Activated naive CD8-positive, alpha-beta T cell treated with anti-CD3 and anti-CD28 coated beads, Interleukin-2, amount 50 U/mL, for 24 hours (primary cell): ENCODE measurements around the gene LRIT2.
"Not testable (repeated sequence)": the region's sequence is repeated elsewhere in the genome, so short reads cannot be mapped to it uniquely, and the experiment has no call there.

Source experiments
- ATAC-seq: fragments of 150-1000 bp; cut with Tn5 transposase; one replicate; pipeline ENCODE4 v1.10.0; 2021
- DNase-seq: peaks from one replicate; pipeline ENCODE4 v3.0.0; 2021
- H3K27ac Mint-ChIP-seq: one replicate; pipeline ENCODE4 v1.8.0; 2021; ENCODE audit warnings: mild to moderate bottlenecking, mixed read lengths
- H3K27me3 Mint-ChIP-seq: one replicate; pipeline ENCODE4 v1.8.0; 2021; ENCODE audit warnings: mixed read lengths
- H3K36me3 Mint-ChIP-seq: one replicate; pipeline ENCODE4 v1.8.0; 2021; ENCODE audit warnings: low read depth, mixed read lengths
- H3K4me1 Mint-ChIP-seq: one replicate; pipeline ENCODE4 v1.8.0; 2021; ENCODE audit warnings: mixed read lengths
- H3K4me3 Mint-ChIP-seq: one replicate; pipeline ENCODE4 v1.8.0; 2021; ENCODE audit warnings: mild to moderate bottlenecking, moderate library complexity, mixed read lengths
- H3K9me3 Mint-ChIP-seq: one replicate; pipeline ENCODE4 v1.8.0; 2021; ENCODE audit warnings: mixed read lengths

LRIT2 gene

DNA sequence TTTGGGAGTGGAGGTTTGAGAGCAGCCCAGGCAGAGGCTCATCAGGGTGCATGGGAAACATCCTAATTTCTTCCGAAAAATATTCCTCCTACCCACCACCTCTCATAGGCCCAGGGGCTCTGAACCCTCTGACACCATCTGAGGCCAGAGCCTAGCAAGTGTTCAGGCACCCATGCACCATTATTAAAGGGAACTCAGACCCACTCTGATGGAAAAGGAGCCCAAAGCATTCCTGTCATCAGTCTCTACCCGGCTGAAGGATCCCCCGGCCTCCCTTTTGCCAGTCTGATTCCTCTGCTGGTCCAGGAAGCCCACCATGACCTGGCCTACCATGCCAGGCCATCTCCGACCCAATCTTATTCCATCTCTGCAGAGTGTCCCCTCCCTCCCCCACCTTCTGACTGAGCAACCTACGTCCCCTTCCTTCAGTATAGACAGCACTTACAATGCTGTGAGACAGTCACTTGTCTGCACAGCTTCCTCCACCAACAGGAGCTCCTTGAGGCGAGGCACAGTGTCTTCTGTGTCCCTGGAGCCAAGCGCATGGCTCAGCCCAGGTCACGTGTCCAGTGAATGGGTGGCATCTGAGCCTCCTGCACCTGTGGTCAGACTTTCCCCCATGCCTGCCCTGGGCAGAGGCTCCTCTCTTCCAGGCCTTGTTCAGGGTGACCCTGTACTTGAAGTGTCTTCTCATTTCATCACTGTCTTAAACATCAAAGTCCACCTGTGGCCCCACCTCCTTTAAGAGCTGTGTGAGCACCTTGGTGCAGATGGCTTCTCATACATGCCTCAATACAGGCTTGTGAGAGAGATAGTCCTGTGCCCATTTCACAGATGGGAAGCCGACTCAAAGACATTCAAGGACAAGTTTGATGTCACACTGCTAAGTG is 52.6 kb downstream of the LRIT2 start:
- H3K9me3 Mint-ChIP-seq: no peaks in the 10 kb centered on the region
- no peaks in the 10 kb centered on the region for H3K36me3 Mint-ChIP-seq
- no peak overlapping the region for H3K4me3 Mint-ChIP-seq
- H3K27ac Mint-ChIP-seq: no peak overlapping the region
- no peaks in the 10 kb centered on the region for H3K27me3 Mint-ChIP-seq
- peaks cover 11% of the 10 kb centered on the region for H3K4me1 Mint-ChIP-seq
- DNase-seq: no peak
- no peak for ATAC-seq

DNA sequence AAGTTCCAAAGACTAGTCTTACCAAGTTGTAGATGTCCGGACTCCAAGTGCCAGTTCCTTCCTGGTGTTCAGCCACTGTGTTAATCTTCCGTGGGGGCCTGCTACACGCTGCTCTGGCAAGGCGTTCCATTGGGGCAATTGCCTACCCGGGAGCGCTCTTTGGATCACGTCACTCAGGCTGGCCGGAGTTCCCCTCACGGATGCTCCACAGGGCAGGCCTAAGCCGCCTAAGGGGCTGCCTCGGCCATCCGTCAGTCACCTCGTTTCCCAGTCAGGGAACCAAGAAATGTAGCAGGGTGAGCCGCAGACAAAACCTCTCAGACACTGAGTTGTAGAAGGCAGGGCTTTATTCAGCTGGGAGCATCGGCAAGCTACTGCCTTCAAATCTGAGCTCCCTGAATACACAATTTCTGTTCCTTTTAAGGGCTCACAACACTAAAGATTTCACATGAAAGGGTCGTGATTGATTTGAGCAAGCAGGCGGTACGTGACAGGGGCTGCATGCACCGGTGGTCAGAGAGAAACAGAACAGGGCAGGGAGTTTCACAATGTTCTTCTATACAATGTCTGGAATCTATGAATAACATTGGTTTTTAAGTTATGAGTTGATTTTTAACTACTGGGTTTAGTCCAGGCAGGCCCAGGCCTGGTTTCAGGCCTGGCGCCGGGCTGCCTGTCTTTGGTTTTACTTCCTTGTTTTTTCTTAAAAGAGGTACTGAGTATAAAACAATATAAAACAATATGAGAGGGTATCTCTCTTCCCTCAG is 53.5 kb downstream of the LRIT2 start:
- H3K27ac Mint-ChIP-seq, H3K9me3 Mint-ChIP-seq, H3K27me3 Mint-ChIP-seq, ATAC-seq, H3K36me3 Mint-ChIP-seq, DNase-seq, H3K4me1 Mint-ChIP-seq, H3K4me3 Mint-ChIP-seq: not testable (repeated sequence)

DNA sequence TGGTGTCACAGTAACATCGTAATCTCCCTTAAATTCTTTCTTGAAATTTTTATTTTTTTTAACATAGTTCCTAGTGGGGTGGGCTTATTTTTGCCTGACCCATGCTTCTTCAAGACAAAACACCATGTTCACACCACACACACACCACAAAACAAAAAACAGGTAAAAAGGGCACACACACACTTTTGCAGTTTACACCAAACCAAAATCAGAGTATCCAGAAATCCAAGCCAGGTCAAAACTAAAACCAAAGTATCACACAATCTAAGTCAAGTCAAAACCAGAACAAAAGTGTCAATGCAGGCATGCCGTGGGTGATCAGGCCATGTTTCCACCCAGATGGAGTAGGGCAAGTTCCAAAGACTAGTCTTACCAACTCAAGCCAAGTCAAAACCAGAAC is 54.1 kb downstream of the LRIT2 start:
- ATAC-seq, H3K27ac Mint-ChIP-seq, H3K36me3 Mint-ChIP-seq: not testable (repeated sequence)

More for the DNA sequence above, 54.1 kb downstream of the LRIT2 start:
- H3K4me1 Mint-ChIP-seq, H3K4me3 Mint-ChIP-seq, H3K27me3 Mint-ChIP-seq, H3K9me3 Mint-ChIP-seq, DNase-seq: not testable (repeated sequence)
